Right lobe of liver (tissue), 4 donors: Measurements from ENCODE around the gene PTEN.

Source experiments
- CTCF ChIP-seq, 4 donors: fragments of 200-600 bp in 3 of 4; fragments of 450-650 bp in 1 of 4; IDR thresholded peaks; one replicate each; pipeline versions ENCODE4 v1.5.1 to v1.8.0; 2016 to 2022; ENCODE audit warnings: antibody characterized with exemption in 4 of 4, mild to moderate bottlenecking in 2 of 4
- POLR2A ChIP-seq: fragments of 450-650 bp; IDR thresholded peaks from one replicate; pipeline ENCODE4 v1.6.1; 2017; ENCODE audit warnings: antibody characterized with exemption, mild to moderate bottlenecking
- donor health status: DM: no; HTN: no; CAD: no.
- donor health status: DM: no; HTN: no; CAD: no.
- donor health status: DM: no; HTN: yes; CAD: no.

- no peak for TF ChIP-seq CTCF (IDR thresholded peaks at IDR 0.05)
- TF ChIP-seq POLR2A: no peak
These were observed 4.9 kb downstream of the PTEN start for GRCh38 chr10:87868277-87868676.
